Stimulated activated CD4-positive, alpha-beta T cell treated with anti-CD3 and anti-CD28 coated beads, Interleukin-15, amount 100 ng/mL, for 48 hours (primary cell): Measurements from ENCODE around the gene SCN2A.

Source experiments
- DNase-seq, 2 donors: peaks; one replicate each; pipeline ENCODE4 v3.0.0-alpha.2; 2020; ENCODE audit warnings: low read depth in 2 of 2

The SCN2A gene

DNA sequence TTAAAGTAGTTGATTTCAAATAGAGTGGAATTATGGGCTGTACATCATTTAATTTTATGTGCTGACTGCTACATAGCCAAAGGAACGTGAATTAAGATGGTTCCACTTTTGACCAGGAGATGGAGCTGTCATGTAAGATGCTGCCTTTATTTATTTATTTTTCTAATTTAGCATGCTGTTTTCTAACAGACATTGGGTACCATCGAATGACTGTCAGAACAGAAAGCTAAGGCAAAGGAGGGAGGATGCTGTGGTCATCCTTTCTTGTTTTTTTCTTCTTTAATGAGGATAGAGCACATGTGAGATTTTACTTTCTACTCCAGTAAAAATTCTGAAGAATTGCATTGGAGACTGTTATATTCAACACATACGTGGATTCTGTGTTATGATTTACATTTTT, at the start of gene SCN2A:
TSS of gene SCN2A (plus strand) at position 185 of the 400 bp plus-strand sequence. CDS start 56,410 bp downstream, outside the sequence.
- no peak for DNase-seq

DNA sequence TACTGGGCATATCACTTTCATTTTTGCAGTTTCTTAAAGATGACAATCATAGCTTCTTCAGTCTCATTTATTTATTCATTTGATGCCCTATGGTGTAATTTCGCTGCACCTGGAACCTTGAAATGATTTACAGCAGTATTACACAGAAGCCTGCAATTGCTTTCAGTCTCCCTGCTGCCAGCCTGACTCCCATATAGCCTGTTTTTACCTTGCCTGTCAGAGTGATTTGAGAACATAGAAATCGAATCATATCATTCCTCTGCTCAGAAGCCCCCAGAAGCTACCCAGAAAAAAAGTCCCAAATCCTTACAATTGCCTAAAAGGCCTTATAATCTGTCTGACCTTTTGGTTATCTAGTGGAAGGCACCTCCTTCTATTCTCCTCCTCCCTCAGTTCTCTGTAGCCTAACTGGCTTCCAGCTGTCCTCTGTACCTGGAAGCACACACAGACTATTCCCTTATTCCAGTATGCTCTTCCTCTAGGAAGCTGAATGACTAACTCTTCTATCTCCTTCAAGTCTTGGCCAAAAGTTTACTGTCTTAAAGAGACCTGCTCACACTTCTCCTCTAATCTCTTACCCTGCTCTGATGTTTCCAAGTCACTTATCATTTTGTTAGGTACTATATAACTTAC, 48.0 kb upstream of the SCN2A start:
- DNase-seq: no peak

DNA sequence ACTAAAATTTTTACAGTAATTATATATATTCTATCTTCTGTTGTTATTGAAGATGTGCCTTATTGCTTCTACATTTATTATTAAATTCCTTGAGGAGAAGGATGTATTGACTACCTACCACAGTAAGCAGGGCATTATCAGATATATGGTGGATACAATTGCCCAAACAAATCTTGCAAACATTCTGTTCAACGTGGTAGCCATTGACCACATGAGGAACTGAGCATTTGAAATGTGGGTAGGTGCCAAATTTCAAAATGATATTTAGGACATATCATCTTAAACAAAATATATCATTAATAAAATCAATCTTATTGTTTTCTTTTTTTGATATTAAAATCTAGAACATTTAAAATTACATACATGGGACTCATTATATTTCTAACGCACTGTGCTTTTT, 46.5 kb upstream of the SCN2A start:
- no peak for DNase-seq

DNA sequence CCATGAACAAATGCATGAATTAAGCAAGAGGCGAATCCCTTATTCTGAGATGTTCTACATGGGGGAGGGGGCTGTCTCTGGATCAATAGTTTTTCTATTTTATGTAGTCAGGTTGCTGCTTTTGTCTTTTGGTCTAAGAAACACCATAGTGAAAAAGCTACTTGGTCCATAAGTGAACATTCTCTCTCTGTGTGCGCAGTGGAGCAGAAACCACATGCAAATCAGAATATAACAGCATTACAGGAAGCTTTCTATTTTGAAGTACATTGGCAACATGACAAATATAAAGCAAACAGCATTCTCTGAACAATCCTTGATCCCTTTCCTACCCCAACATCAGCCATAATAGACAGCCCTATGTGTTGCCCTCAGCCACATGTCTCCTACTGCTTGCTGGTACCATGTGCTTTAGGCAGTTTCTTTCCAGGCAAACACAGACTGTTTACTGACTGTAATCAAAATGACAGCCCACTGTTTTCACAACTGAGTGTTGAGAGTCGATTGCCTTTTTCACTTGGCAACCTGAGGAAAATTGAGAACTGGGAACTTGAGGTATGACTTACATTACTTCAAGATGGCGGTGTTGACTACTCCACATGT, 45.9 kb upstream of the SCN2A start:
- no peak for DNase-seq

DNA sequence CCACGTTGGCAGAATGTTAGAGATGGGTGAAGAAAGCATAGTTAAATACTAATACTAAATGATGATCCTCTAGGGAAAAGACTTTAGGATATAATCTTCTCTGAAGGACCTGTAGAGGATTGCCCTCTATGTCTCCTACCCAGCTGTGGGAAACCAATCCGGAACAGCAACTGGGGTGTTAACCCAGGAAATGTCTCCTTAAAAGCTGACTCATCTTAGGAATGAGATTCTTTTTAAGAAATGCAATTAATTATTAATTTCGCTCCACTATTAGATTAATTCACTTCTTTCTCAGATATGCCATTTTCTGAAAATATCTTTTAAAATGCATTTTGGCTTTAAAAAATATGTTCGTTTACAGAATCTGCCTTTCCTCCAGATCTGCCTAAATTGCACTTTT, 42.8 kb upstream of the SCN2A start:
- DNase-seq: no peak

DNA sequence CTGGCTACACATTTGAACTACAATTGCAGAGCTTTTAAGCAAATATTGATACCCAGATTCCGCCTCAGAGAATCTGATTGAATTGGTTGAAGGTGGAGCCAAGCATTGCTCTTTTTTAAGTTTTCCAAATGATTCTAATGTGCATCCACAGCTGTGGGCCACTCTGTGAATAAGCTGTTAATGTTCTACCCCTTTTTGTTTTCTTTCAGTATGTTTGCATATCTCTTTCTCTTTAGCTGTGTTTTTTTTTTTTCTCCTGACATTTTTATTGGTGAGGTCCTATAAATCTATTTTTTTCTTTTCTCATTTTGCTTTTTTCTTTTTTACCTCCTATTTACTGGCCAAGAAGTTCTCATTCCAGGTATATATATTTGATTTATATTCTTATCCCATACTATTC, 41.9 kb upstream of the SCN2A start:
- DNase-seq: no peak

DNA sequence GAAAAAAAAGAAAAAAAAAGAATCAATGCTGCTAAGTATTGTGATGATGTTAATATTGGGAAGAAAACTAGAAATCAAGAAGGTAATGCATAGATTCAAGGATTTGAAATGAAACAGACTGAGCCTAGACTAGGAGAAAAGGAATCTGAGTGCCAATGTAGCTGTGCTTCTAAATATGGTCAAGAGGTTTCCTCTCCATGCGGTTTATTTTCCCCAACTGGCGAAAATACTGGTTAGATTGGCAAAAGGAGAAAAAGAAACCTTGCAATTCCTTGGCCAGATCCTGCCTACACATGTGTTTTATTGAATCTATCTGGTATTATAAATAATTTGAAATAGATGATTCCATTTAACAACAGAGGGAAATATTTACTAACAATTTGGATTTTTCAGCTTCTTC, 41.0 kb upstream of the SCN2A start:
- no peak for DNase-seq

DNA sequence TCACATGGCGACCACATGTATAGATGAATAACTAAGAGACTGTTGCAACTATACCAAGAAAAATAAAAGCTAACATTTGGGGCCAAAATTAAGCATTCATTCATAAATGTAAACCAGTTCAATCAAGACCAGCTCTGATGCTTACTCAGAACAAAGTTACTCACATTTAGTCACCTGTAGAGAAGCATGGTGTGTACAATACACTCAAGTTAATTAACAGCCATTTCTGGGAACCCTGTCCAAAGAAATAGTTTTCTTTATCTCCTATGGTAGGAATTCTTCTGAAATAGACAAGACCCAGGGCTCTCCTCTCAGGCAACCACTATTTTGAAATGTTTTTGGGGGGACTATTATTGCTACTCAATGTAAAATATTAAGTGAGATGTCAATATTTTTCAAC, 37.0 kb upstream of the SCN2A start:
- DNase-seq: no peak

DNA sequence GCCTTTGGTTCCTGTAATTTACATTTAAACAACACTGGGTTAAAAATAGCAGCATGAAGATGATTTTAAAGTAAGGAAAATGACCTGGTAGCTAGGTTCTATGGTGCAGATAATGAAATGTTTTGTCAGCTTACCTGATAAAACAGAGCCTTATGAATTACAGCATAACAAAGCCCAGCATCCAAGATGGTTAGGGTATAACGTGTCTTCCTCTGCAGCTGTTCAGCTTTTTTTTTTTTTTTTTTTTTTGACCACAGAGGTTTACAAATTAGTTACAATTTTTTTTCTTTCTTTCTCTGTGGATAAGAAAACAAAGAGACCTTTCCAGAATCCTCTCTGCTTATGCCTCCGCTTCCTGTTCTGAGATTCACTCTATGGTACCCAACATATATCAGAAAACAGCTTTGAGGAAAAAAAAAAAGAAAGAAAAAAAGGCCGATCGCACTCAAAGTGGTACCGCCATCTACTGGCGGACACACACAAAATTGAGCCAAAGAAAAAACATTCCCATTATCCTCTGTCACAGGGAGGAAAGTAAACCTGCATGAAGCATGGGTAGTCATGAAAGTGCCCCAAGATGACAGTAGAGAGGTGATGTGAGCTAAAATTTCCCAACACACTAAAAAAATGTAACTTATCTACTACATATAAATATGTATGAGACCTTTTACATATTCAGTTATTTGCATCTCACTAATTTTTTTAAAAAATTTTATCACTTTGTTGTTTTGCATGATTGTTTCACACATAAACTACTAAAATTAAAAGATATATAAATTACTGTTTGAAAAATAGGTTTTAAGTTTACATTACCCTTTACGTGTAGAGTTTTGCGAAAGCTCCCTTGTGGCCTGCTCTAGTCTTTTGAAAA, 35.3 kb upstream of the SCN2A start, which contains the start of gene SCN3A:
TSS of gene SCN3A (minus strand) at position 362 of the 871 bp plus-strand sequence. CDS start 27,656 bp downstream, outside the sequence.
- DNase-seq: no peak

DNA sequence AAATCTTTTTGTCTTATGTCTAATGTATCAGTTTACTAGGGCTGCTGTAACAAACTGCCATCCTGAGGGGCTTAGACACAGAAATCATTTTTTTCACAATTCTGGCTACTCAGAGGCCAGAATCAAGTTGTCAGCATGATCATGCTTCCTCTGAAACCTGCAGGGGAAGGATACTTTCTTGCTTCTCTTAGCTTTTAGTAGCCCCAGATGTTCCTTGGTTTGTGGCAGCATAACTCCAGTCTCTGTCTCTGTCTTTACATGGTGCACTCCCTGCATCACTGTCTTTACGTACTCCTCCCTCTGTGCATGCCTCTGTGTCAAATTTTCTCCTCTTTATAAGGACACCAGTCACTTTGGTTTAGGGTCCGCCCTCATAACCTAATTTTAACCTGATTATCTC, 33.3 kb upstream of the SCN2A start:
- no peak for DNase-seq

DNA sequence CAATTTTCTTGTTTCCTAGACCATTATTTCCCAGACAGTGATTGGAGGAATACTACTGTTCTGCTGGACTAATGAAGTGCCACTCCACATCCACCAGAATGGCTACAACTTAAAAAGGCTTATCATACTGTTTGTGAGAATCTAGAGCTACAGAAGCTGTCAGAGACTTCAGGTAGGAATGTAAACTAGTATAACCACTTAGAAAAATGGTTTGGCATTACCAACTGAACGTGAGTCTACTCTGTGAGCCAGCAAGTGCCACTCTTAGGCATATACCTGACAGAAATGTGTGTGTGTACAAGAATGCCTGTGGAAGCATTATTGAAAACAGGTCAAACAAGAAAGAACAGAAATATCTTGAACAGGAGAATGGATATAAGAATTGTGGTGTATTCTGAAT, 31.1 kb upstream of the SCN2A start:
- no peak for DNase-seq

DNA sequence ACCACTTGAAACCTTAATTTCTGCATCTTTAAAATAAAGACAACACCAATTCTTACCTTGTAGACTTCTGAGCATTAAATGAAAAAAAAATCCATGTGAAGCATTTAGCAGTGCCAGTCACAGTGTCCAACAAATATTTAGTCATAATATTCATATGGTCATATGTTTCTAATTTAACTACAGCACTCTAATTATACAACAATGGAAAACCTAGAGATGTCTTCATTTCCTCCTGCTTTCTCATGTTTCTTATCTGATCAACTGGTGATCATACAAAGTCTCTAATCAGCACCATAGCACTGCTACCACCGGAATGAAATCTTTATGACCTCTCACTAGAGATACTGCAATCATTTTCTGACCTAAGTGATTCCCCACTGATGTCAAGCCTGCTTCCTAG, 25.1 kb upstream of the SCN2A start:
- no peak for DNase-seq

DNA sequence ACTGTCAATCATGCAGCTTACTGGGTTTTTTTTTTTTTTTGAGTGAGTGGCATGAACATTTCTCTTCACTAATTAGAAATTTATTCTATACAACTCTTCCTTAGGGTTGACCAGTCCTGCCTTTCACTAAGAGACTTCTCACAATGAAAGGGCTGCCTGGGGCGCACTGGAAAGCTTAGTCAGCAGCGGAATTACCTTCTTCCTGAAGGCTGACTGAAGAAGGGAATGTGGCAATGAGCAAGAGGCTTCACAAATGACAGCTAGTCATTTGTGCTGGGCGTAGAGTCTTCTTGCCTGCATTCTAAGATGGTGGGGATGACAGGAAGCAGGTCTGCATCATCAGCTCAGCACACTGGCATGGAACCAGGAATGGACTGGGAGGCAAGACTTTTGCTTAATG, 19.7 kb upstream of the SCN2A start:
- no peak for DNase-seq

DNA sequence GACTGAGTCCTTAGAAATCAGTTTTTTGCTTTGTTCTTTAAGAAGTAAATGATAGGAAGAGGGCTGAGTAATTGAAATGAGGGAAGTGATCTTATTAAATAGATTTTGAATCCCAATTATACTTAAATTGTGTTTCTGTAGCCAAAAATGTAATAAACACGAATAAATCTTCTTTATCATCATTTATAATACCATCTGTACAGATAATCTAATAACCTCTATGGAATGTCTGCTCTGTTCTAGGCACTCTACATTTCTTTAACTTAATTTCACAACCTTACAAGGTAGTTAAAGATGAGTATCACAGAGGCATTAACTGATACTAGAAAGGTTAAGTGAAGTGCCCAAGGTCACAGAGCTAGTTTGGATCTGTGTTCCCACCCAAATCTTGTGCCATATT, 14.3 kb upstream of the SCN2A start:
- no peak for DNase-seq

DNA sequence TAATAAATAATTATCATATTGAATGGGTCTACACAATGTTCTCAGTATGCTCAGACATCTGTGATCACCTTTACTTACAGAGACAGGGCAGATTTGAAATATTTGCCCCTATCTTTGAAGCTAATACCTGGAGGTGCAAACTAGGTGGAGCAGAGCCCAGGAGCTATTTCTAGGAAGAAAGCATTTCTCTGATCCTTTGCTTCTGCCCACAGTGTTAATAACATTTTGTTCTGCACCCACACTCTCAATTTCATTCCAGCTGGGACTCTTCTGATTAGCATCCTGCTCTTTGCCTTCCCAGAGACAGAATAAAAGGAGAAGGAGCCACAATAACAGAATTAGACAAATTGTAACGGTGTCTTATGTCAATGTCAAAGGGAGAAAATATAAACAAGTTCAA, 11.6 kb upstream of the SCN2A start:
- no peak for DNase-seq

DNA sequence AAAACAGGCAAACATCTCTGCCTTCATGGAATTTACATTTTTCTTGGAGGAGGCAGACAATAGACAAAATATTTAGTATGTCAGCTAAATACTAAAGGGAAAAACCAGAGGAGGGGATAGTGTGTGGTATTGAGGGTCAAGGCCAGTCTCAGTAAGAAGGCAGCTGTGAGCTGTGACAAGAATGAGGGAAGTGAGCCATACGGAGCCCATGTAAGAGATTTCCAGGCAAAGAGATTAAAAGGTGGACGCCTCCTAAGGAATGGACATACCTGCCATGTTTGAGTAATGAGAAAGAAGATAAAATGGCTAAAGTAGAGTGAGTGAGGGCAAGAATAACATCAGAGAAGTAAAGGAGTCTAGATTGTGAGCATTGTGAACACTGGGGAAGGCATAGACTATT, 2.2 kb upstream of the SCN2A start:
- no peak for DNase-seq

DNA sequence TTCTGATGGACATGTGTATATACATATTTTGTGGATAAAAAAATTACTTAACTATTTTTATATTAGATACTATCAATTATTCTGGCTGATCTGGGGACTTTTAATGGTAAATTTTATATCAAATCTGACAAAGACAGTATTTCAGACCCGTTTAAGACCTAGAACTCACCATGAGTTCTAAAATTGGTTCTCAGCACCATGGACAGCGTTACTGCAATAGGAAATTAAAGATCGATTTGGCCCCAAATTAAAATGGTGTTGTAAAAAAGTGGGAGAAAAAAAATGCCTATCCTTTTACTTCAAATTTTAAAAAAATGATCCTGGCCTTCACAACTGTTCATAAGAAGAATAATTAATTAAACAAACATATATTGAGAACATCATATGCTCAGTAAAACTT, 919 bp upstream of the SCN2A start:
- no peak for DNase-seq

DNA sequence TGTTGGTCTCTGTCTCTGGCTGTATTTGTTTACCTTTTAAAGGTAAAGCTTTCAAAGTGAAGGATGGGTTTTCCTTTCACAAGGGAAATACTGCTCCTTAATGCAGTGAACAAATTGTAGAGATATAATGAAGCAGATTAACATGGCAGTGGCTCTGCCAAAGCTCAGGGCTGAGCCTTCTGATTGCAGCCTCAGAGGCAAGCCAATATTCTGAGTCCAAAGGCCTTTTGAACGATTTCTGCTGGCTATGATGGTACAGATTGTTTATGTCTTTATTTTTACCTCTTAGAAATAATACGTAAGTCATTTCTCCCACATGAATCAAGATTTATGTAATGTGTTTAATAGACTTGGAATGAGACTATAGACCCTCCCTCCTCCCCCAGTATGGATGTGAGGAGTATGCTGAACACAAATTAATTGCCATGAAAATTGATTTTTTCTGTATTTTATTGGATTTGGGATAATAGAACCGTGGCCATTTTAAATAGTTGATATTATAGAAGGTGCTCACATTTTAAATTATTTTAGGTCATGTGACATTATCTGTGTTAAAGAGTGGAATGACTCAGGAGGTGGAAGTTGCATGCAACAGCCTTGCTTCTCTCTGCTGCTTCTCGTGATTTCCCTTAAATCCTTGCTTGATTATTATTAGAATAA, 772 bp downstream of the SCN2A start:
- no peak for DNase-seq

DNA sequence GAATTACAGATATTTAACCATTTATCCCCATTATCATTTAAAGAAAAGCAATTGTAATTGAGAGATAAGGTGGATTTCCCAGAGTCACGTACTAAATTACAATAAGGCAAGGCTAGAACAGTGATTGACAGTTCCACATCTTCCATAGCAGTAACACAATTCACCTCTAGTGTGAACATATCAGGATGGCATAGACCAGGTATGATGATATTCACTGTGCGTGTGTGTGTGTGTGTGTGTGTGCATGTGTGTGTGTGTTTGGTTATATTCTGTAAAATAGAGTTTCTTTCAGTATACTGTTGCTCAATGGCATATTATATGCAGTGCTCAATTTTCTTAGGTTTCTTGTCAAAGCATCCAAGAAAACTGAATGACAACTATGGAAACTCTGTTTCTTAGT, 1.7 kb downstream of the SCN2A start:
- DNase-seq: no peak

DNA sequence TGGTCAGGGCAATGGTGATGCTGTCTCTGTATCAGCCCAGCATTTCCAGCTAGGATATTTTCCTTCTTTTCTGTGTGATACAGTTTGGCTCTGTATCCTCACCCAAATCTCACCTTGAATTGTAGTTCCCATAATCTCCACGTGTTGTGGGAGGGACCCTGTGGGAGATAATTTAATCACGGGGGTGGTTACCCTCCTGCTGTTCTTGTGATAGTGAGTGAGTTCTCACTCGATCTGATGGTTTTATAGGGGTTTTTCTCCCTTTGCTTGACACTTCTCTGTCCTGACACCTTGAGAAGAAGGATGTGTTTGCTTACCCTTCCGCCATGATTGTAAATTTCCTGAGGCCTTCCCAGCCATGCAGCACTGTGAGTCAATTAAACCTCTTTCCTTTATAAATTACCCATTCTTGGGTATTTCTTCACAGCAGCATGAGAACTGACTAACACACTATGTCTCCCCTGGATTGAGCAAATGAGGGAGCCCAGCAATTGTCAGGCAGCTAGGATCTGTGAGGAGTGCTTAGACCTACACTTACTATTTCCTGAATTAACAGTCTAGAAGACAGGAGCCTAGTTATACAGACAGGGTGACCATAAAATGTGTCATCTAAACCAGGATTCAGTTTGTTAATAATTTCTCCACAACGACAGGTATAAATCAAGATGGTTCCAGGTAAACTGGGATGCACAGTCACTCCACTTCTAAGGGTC, 6.0 kb downstream of the SCN2A start:
- DNase-seq: no peak

DNA sequence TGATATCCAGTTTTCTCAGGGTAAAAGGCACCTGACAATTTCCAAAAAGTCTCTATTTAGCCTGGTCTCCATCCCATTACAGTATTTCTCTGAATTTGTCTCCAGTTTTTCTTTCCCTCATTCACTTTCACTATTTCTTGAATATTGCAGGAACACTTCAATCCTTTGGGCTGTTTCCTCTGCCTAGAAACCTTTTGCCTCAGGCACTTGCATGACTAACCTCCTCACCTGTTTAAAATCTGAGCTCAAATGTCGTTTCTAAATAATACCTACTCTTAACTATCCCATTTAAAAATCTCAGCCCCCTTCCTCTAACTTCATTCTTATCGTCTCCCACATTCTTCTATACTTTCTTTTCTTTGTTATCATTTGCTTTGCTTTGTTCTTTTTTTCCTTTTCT, 9.0 kb downstream of the SCN2A start:
- DNase-seq: no peak

DNA sequence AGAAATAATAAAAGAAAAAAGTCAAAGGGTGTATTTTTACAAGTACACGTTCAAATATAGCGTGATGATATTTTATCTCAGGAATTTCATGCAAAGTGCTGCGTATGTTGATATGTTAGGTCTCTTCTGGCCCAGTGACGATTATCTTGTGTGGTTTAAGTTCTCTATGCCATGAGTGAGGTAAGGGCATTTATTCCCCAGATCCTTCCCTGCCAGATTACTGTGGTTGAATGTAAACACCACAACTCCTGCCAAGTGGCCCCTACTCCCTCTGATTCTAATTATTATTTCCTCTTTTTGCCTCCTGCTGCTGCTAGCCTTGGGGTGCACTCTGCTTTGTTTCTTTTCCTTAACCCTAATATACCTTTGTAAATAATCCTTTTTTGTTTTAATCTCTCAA, 12.2 kb downstream of the SCN2A start:
- DNase-seq: no peak
